ENCODE results near the gene TUBA3E. TPM values are rescaled to one million over a fixed set of nuclear protein-coding genes. Genes with fewer than 3 reads are reported as not detected.
"Not testable (repeated sequence)": the region's sequence is repeated elsewhere in the genome, so short reads cannot be mapped to it uniquely, and the experiment has no call there.

The TUBA3E gene
- total and polyA plus RNA-seq, 2 donors (not counting 1 experiment from before 2014, with no cell fraction given) = not detected

GRCh38 chr2:130185896-130186295 is 12.3 kb downstream of the TUBA3E start:
- no peak overlapping the region for H3K4me3 ChIP-seq (replicated peaks in 1 of 4; ENCODE audit: control extremely low read depth in 1 of 4, insufficient read depth in 1 of 4, low read depth in 3 of 4, low read length in 4 of 4)
- H3K36me3 ChIP-seq (ENCODE audit: control insufficient read depth, insufficient read depth, low read length) = peaks cover 6% of the 10 kb centered on the region
- H3K27me3 ChIP-seq (ENCODE audit: control insufficient read depth, insufficient read depth, low read length) = no peaks in the 10 kb centered on the region
- peaks cover 25% of the 10 kb centered on the region for H3K79me2 ChIP-seq (ENCODE audit: control insufficient read depth, insufficient read depth, low read length)
- no peak overlapping the region for H3K27ac ChIP-seq (ENCODE audit: insufficient read depth, low read length)
- no peaks in the 10 kb centered on the region for H3K9me3 ChIP-seq (ENCODE audit: control insufficient read depth, insufficient read depth, low read depth, low read length)
- no peak overlapping the region for H3K4me2 ChIP-seq (ENCODE audit: extremely low read depth, insufficient read depth, low read length)
- no peak overlapping the region for H2AFZ ChIP-seq (ENCODE audit: low read length)
- H3K4me1 ChIP-seq (ENCODE audit: control insufficient read depth, extremely low read depth, insufficient read depth, low read length) = no peaks in the 10 kb centered on the region
- no peaks in the 10 kb centered on the region for H4K20me1 ChIP-seq (ENCODE audit: control insufficient read depth, extremely low read depth, insufficient read depth, low read length)
- no peak for TF ChIP-seq EZH2 (IDR thresholded peaks at IDR 0.05; ENCODE audit: low read length, missing control alignments)
- TF ChIP-seq, protein P1, sequence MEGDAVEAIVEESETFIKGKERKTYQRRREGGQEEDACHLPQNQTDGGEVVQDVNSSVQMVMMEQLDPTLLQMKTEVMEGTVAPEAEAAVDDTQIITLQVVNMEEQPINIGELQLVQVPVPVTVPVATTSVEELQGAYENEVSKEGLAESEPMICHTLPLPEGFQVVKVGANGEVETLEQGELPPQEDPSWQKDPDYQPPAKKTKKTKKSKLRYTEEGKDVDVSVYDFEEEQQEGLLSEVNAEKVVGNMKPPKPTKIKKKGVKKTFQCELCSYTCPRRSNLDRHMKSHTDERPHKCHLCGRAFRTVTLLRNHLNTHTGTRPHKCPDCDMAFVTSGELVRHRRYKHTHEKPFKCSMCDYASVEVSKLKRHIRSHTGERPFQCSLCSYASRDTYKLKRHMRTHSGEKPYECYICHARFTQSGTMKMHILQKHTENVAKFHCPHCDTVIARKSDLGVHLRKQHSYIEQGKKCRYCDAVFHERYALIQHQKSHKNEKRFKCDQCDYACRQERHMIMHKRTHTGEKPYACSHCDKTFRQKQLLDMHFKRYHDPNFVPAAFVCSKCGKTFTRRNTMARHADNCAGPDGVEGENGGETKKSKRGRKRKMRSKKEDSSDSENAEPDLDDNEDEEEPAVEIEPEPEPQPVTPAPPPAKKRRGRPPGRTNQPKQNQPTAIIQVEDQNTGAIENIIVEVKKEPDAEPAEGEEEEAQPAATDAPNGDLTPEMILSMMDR (conservative IDR thresholded peaks at IDR 0.05 in 1 of 2, IDR thresholded peaks at IDR 0.05 in 1 of 2; ENCODE audit: low read depth in 1 of 2, low read length in 2 of 2) = no peak
- H3K9ac ChIP-seq (ENCODE audit: insufficient read depth, low read length) = no peak overlapping the region
- no peak for DNase-seq (ENCODE audit: low read depth in 2 of 2)

DNA sequence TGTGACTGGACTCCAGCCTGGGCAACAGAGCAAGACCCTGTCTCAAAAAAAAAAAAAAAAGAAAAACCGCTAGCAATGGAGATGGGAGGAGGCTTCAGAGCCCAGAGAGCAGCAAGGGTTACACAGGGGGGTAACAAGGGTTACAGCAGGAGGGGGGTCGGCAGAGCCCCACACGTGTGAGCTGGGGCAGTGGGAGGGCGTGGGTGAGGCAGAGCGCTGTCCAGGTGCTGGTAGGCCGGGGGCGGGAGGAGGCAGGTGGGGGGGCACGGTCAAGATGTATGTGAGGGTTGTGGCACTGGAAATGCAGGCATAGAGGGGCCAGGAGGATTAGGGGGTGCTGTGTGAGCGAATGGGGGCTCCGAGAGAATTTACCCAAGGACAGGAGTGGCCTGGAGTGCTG is 12.8 kb downstream of the TUBA3E start:
- H3K36me3 ChIP-seq (ENCODE audit: control insufficient read depth, insufficient read depth, low read length) = peaks cover 6% of the 10 kb centered on the region
- no peak for DNase-seq (ENCODE audit: low read depth in 2 of 2)
- H3K27ac ChIP-seq (ENCODE audit: insufficient read depth, low read length) = no peak overlapping the region
- H3K79me2 ChIP-seq (ENCODE audit: control insufficient read depth, insufficient read depth, low read length) = peaks cover 29% of the 10 kb centered on the region
- H3K4me3 ChIP-seq (replicated peaks in 1 of 4; ENCODE audit: control extremely low read depth in 1 of 4, insufficient read depth in 1 of 4, low read depth in 3 of 4, low read length in 4 of 4) = no peak overlapping the region
- peaks cover 2% of the 10 kb centered on the region for H3K4me1 ChIP-seq (ENCODE audit: control insufficient read depth, extremely low read depth, insufficient read depth, low read length)
- TF ChIP-seq EZH2 (IDR thresholded peaks at IDR 0.05; ENCODE audit: low read length, missing control alignments) = no peak
- TF ChIP-seq, protein P1 (conservative IDR thresholded peaks at IDR 0.05 in 1 of 2, IDR thresholded peaks at IDR 0.05 in 1 of 2; ENCODE audit: low read depth in 1 of 2, low read length in 2 of 2) = no peak
- H3K9ac ChIP-seq (ENCODE audit: insufficient read depth, low read length) = no peak overlapping the region
- H4K20me1 ChIP-seq (ENCODE audit: control insufficient read depth, extremely low read depth, insufficient read depth, low read length) = no peaks in the 10 kb centered on the region
- H3K27me3 ChIP-seq (ENCODE audit: control insufficient read depth, insufficient read depth, low read length) = no peaks in the 10 kb centered on the region
- H3K4me2 ChIP-seq (ENCODE audit: extremely low read depth, insufficient read depth, low read length) = no peak overlapping the region
- H2AFZ ChIP-seq (ENCODE audit: low read length) = no peak overlapping the region
- no peaks in the 10 kb centered on the region for H3K9me3 ChIP-seq (ENCODE audit: control insufficient read depth, insufficient read depth, low read depth, low read length)

DNA sequence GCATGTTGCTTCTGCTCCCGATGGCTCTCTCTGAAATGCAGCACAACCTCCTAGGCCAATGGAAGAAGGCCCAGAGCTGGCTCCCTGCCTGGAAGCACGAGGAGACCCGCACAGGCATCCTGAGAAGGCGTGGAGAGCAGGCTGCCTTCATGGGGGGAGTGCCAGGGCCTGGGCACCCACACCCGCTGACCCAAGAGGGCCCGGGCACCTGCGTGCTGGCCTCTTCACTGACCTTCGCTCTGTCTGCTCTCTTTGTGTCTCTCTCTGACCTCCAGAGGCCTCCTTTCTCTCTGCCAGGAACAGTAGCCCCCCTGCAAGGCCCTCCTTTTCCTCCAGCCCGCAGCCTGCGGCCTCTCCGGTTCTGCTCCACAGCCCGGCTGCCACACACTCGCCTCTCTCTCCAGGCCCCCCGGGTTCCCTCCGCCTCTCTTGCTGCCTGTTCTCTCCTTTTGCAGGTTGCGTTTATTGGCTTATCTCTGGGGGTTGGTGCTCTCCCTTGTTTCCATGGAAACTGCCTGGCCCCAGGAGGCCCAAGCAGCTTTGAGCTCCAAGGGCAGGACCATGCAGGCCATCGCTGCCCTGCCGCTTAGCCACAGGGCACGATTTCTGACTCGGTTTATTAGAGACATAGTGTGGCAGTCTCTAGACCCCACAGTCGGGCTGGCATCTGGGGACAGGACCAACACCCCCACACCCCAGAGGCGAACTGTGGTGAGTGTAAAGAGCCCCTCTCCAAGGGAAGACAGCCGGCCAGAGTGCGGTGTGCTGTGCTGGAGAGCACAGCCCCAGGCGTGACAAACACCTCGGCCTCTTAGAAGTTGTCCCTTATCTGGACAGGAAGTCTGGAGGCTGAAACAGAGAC is 14.5 kb downstream of the TUBA3E start:
- Histone ChIP-seq H3K79me2 (ENCODE audit: control insufficient read depth, insufficient read depth, low read length) (peaks cover 46% of the 10 kb centered on the region), H3K4me3 (replicated peaks in 1 of 4; ENCODE audit: control extremely low read depth in 1 of 4, insufficient read depth in 1 of 4, low read depth in 3 of 4, low read length in 4 of 4) (peak overlapping the region; percentile 21 to 88 (median 60))

DNA sequence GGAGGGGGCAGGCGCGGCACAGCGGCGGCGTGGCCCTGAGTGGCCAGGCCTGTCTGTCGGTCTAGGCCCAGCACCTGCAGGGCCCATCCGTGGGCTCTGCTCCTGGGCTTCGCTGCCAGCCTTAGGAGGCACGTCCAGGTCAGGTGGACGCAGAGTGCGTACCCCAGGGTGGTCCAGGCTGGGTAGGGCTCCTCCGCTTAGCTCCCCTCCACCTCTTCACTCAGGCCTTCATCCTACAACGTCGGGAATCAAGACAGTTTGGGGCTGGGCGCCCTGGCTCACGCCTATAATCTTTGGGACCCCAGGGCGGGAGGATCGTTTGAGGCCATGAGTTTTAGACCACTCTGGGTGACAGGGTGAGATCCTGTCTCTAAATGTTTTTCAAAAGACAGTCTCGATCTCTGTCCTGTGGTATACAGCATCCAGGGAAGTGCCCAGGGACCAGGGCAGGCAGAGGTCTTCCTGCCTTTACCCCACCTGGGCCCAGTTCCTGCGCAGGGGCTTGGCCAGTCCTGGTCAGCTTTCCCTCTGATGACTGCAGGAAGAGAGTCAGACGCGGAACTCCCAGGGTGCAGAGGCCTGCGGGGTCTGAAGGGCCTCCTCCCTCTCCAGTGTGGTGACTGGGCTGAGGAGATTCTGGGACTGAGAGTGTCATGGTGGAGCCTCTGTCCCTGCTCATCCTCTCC is 15.3 kb downstream of the TUBA3E start:
- H3K4me3 ChIP-seq (replicated peaks in 1 of 4; ENCODE audit: control extremely low read depth in 1 of 4, insufficient read depth in 1 of 4, low read depth in 3 of 4, low read length in 4 of 4) = peak overlapping the region; percentile 57 to 88 (median 62)
- H3K9me3 ChIP-seq (ENCODE audit: control insufficient read depth, insufficient read depth, low read depth, low read length); H3K27me3 ChIP-seq (ENCODE audit: control insufficient read depth, insufficient read depth, low read length); H3K36me3 ChIP-seq (ENCODE audit: control insufficient read depth, insufficient read depth, low read length); H3K4me1 ChIP-seq (ENCODE audit: control insufficient read depth, extremely low read depth, insufficient read depth, low read length); H4K20me1 ChIP-seq (ENCODE audit: control insufficient read depth, extremely low read depth, insufficient read depth, low read length): not testable (repeated sequence)
- peak overlapping the region; percentile 36 for H3K9ac ChIP-seq (ENCODE audit: insufficient read depth, low read length)
- peak overlapping the region; percentile 31 for H2AFZ ChIP-seq (ENCODE audit: low read length)
- DNase-seq (ENCODE audit: low read depth in 2 of 2) = peak; percentile 13 to 20
- peak overlapping the region; percentile 61 for H3K27ac ChIP-seq (ENCODE audit: insufficient read depth, low read length)
- H3K4me2 ChIP-seq (ENCODE audit: extremely low read depth, insufficient read depth, low read length) = peak overlapping the region; percentile 83
- H3K79me2 ChIP-seq (ENCODE audit: control insufficient read depth, insufficient read depth, low read length) = peaks cover 50% of the 10 kb centered on the region

More for the DNA sequence above, 14.5 kb downstream of the TUBA3E start:
- H4K20me1 ChIP-seq (ENCODE audit: control insufficient read depth, extremely low read depth, insufficient read depth, low read length) = no peaks in the 10 kb centered on the region
- no peaks in the 10 kb centered on the region for H3K9me3 ChIP-seq (ENCODE audit: control insufficient read depth, insufficient read depth, low read depth, low read length)
- H3K27me3 ChIP-seq (ENCODE audit: control insufficient read depth, insufficient read depth, low read length) = no peaks in the 10 kb centered on the region
- peak overlapping the region; percentile 83 for H3K4me2 ChIP-seq (ENCODE audit: extremely low read depth, insufficient read depth, low read length)
- no peak overlapping the region for H2AFZ ChIP-seq (ENCODE audit: low read length)
- H3K9ac ChIP-seq (ENCODE audit: insufficient read depth, low read length) = no peak overlapping the region
- H3K27ac ChIP-seq (ENCODE audit: insufficient read depth, low read length) = peak overlapping the region; percentile 61
- peaks cover 2% of the 10 kb centered on the region for H3K4me1 ChIP-seq (ENCODE audit: control insufficient read depth, extremely low read depth, insufficient read depth, low read length)
- no peak for TF ChIP-seq EZH2 (IDR thresholded peaks at IDR 0.05; ENCODE audit: low read length, missing control alignments)
- TF ChIP-seq, protein P1 (conservative IDR thresholded peaks at IDR 0.05 in 1 of 2, IDR thresholded peaks at IDR 0.05 in 1 of 2; ENCODE audit: low read depth in 1 of 2, low read length in 2 of 2) = no peak
- DNase-seq (ENCODE audit: low read depth in 2 of 2) = peak; percentile 33 to 39
- peaks cover 6% of the 10 kb centered on the region for H3K36me3 ChIP-seq (ENCODE audit: control insufficient read depth, insufficient read depth, low read length)

Data from fibroblast of lung (primary cell).